WTC11 (cell line): ENCODE measurements around the gene NUDCD2.

ENCODE experiments used
- ATF3 ChIP-seq: sonication (generic); formaldehyde crosslinking; conservative IDR thresholded peaks from 2 replicates; pipeline ENCODE4 v1.8.1; 2022; ENCODE audit warnings: mild to moderate bottlenecking, missing genetic modification reagents
- CTCF ChIP-seq: fragments of 200-600 bp; IDR thresholded peaks from 2 replicates; pipeline ENCODE4 v1.8.0; 2022; ENCODE audit warnings: antibody characterized with exemption
- MAX ChIP-seq: sonication (generic); formaldehyde crosslinking; IDR thresholded peaks from 2 replicates; pipeline ENCODE4 v1.8.0; 2022; ENCODE audit warnings: mild to moderate bottlenecking, missing genetic modification reagents

GRCh38 chr5:163437011-163437308 is 22.9 kb downstream of the NUDCD2 start:
- TF ChIP-seq ATF3: no peak
- no peak for TF ChIP-seq CTCF
- no peak for TF ChIP-seq MAX (CRISPR knock-in tag)
